NB4 (cell line): ENCODE results near the gene TIMM29.

Source experiments
- POLR2A ChIP-seq: IDR thresholded peaks from 2 replicates; pipeline ENCODE4 v1.6.1; 2011; ENCODE audit warnings: mild to moderate bottlenecking; ENCODE audit not compliant: insufficient read length; ENCODE audit errors: extremely low read depth
- TF ChIP-seq, protein P1 (sequence below): IDR thresholded peaks from one replicate; pipeline ENCODE4 v1.5.1; 2012; ENCODE audit warnings: low read depth, low read length

DNA sequence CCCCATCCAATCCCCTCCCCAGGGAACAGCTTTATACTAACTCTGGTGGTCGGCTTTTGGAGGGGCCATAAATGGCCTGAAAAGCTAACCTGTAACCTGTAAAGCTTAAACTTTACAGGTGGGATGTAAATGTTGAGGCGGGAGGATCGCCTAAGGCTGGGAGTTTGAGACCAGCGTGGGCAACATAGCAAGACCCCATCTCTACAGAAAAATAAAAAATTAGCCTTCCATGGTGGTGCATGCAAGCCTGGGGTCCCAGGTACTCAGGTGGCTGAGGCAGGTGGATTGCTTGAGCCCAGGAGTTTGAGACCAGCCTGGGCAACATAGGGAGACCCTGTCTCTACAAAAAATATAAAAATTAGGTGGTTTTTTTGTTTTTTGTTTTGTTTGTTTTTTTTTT lies 38.7 kb upstream of the TIMM29 start:
- TF ChIP-seq POLR2A, result no peak
- TF ChIP-seq, protein P1, sequence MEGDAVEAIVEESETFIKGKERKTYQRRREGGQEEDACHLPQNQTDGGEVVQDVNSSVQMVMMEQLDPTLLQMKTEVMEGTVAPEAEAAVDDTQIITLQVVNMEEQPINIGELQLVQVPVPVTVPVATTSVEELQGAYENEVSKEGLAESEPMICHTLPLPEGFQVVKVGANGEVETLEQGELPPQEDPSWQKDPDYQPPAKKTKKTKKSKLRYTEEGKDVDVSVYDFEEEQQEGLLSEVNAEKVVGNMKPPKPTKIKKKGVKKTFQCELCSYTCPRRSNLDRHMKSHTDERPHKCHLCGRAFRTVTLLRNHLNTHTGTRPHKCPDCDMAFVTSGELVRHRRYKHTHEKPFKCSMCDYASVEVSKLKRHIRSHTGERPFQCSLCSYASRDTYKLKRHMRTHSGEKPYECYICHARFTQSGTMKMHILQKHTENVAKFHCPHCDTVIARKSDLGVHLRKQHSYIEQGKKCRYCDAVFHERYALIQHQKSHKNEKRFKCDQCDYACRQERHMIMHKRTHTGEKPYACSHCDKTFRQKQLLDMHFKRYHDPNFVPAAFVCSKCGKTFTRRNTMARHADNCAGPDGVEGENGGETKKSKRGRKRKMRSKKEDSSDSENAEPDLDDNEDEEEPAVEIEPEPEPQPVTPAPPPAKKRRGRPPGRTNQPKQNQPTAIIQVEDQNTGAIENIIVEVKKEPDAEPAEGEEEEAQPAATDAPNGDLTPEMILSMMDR, result no peak
